Dermis microvascular lymphatic vessel endothelial cell (primary cell): ENCODE data around the gene PAX5. TPM values are rescaled to one million over a fixed set of nuclear protein-coding genes. Genes with fewer than 3 reads are reported as not detected.

Experiments used
- DNase-seq, 2 donors: peaks; one replicate each; pipeline versions ENCODE4 v3.0.0 to v3.0.0-alpha.2; 2010; ENCODE audit warnings: low read depth in 2 of 2
- total RNA-seq: library from RNA; depleted of rRNA; stranded (reverse); fragments of >200 nt; gene quantifications from 2 replicates; pipeline ENCODE4 v1.2.1, GENCODE V29; 2014

Gene PAX5
- total RNA-seq, 1 donor from 2014 or later, result not detected

GRCh38 chr9:36903541-36904435 is 130.3 kb downstream of the PAX5 start:
- peak in 1 of 2 donors; percentile 78 for DNase-seq

GRCh38 chr9:36902861-36903524 is 131.1 kb downstream of the PAX5 start:
- no peak for DNase-seq

- no peak for DNase-seq
These were observed 131.9 kb downstream of the PAX5 start for GRCh38 chr9:36902080-36902716.

DNA sequence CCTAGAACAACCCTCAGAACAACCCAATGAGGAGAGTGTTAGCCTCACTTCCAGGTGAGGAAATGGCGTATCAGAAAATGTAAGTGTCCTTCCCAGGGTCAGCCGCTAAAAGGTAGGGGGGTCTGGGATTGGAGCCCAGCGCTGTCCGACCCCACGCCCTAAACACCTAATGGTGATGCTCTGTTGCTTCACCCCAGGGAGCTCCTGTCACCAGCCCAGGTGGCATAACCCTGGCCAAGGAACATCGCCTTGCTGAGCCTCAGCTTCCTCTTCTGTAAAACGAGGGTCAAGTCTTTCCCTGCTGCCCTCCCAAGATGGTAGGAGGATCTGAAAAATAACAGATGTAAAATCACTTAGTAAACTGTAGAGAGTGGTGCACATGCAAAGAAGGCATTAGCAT is 132.5 kb downstream of the PAX5 start:
- no peak for DNase-seq

DNA sequence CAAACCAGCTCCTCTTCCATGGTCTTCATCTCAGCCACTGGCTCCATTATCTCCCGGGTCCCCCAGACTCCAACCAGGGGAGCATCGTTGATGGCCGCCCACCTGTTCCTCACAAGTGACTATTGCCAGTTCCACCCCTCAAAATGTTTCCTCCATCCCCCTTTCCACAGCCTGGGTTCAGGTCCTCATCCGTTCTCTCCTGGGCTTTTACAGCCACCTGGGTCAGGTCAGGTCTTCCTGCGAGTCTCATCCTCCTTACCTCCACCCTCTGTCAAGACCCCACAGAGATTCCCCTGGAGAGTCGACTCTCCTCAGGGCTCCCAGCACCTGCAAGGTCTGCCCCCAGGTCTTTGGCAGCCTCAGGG is 133.2 kb downstream of the PAX5 start:
- no peak for DNase-seq

GRCh38 chr9:36900136-36900855 is 133.8 kb downstream of the PAX5 start:
- no peak for DNase-seq

GRCh38 chr9:36899406-36899805 is 134.7 kb downstream of the PAX5 start:
- DNase-seq, result no peak

- DNase-seq, result no peak
These were observed 135.5 kb downstream of the PAX5 start for GRCh38 chr9:36898431-36899020.

DNA sequence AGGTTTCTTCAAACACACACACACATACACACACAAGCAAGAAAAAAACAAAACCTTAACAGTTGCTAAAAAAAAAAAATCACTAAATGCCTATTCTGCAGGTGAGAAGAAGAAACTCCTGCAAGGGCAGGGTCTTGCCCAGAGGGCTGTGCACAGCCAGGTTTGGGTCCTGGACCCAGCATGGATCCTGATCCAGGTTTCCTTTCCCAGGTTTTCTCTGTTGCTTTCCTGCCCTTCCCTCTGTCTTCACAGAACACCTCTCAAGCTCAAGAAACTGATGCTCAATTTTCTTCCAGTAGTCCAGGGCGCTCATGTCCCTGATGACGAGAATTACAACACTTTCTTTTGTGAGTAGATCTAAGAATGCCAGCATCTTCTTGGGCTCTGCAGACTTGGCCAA is 136.6 kb downstream of the PAX5 start:
- no peak for DNase-seq

DNA sequence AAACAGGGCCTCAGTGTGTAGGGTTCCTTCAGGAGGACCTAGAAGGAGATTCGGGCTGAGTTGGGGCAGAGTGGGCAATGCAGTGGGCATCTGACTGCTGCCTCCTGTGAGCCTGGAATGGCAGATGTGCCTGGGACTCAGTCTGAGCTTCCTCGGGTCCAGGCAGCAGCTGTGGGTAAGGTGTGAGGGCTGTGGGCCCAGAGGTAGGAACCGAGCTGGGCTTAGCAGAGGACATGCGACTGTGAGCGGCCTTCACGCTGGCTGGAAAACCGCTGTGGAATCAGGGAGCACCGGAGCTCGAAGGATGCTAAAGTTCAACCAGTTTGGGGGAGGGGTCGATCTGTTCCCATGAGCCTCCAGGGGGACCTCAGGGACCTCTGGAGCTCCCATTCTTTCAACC is 137.0 kb downstream of the PAX5 start:
- DNase-seq, result no peak

GRCh38 chr9:36896296-36896695 is 137.8 kb downstream of the PAX5 start:
- DNase-seq, result no peak

DNA sequence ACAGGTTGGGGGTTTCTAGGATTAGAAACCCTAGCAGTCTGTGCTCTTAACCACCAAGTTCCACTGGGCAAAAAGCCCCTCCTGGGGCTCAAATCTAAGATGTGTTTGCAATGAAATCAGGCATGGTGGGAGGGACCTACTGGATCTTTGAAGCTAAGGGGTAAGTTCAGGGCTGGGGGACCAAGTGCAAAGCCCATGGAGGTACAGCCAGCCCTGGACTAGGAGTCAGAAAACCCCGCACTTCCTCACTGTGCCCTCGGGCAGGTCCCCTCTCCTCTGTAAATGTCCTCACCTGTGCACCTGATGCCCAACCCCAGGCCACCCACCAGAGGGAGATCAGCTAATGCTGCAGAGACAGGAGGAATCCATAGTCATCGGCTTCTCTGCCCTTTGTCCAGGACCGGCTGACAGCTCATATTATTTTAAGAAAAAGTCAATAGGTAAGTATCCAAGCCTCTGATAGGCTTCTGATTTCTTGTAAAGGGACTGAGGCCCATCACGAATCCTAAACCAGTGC is 138.3 kb downstream of the PAX5 start:
- DNase-seq, result no peak

DNA sequence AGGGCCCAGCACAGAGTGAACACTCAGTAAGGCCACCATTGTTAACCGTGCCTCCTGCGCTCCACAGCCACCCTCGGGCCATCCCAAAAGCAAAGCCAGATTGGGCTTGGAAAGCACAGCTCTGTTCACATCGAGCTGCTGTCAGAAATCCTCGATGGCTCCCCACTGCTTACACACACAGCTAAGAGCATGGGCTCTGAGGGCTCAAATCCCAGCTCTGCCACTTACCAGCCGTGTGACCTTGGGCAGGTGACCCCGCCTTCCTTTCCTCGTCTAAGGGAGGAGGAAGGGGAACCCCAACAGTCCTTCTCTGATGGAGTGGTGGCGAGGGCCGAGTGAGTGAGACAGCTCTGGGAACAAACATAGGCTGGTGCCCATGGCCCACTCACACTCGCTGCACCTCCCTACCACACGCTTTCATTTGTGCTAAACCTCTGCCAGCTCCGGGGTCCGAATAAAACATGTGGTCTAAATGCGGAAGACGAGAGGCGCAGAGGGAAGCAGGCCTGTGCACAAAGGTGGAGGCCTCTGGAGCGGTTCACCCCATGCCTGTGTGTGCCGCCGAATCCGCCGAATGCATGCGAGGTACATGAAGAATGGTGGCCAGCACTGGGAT is 139.3 kb downstream of the PAX5 start:
- no peak for DNase-seq

GRCh38 chr9:36893911-36894310 is 140.2 kb downstream of the PAX5 start:
- no peak for DNase-seq

- no peak for DNase-seq
These were observed 140.9 kb downstream of the PAX5 start for GRCh38 chr9:36893184-36893583.

- DNase-seq, result no peak
These were observed 141.8 kb downstream of the PAX5 start for GRCh38 chr9:36892279-36892678.

DNA sequence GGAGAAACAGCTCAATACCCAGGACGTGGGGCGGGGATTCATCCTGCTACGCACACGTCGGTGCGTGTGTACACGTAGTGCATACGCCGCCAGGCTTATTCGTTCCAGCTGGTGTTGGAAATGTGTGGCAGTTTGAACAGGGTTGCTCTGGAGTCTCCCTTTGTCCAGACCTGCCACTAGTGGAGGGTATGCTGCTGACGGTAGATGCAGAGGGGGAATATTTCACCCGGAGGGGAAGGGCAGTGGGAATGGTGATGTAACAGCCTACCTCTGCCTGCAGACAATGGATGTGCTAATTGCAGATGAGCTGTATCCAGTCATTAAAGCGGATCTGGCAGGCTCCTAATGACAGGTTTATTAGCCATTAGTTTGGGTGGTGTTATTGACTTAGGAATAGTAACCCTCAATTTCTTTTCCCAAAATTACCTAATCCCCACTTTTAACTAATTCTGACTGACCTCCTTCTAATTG is 142.7 kb downstream of the PAX5 start:
- no peak for DNase-seq

DNA sequence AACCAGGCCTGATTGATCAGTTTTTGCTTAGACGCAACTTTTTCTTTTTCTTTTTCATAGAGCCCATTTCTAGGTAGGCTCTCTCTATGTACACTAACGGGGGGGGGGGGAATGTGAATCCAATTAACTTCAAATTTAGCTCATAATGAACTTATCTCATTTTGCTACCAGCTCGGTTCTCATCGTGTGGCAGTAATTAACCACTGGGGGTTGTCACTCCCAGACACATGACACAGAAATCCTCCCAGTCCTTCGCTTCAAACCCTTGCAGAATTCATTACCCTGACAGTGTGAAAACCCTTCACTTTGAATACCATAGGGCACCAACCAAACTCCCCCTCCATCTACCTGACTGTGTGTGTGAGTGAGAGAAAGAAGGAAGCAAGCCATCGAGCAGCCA is 144.2 kb downstream of the PAX5 start:
- DNase-seq, result no peak

GRCh38 chr9:36888551-36888950 is 145.5 kb downstream of the PAX5 start:
- DNase-seq, result no peak

- no peak for DNase-seq
These were observed 149.3 kb downstream of the PAX5 start for GRCh38 chr9:36884721-36885120.

DNA sequence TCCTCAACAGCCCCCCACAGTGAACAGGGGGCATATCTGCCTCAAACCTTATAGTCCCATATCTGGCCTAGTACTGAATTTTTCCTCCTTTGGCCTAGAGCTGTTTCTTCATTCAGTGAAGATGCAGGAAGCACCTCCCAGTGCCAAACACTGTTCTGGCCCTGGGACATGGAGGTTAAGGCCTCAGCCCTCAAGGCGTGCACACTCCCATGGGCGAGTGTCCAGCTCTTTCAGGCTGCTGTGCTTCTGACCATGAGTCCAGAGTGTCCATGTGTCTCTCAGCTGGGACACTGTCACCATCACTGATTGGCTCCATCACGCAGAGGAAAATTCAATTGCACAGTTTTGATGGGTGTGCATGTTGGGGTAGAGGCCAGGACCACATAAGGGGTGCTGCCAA is 151.5 kb downstream of the PAX5 start:
- DNase-seq, result no peak
